NCI-H82 (cell line): ENCODE measurements around the gene CCDC171.
"Not testable (repeated sequence)": the region's sequence is repeated elsewhere in the genome, so short reads cannot be mapped to it uniquely, and the experiment has no call there.

ENCODE experiments used
- DNase-seq: peaks from one replicate; lab custom pipeline; 2025; lab: John Stamatoyannopoulos, UW

Gene CCDC171

DNA sequence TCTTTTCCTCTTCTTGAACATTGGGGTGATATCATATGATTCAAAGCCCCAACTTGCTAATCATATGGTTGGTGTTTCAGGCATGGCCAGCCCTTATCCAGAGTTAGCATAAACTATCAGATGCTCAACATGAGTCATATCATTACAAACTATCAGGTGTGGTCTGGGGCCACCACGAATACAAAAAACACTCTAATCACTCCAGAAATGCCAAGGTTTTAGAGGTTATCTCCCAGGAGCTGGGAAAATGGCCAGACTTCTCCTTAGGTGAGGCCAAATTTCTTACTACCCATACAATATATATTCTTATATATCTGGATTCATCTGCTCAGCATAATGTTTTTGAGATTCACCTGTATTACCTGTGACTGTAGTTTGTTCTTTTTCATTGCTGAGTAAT is 210.5 kb downstream of the CCDC171 start:
- no peak for DNase-seq

DNA sequence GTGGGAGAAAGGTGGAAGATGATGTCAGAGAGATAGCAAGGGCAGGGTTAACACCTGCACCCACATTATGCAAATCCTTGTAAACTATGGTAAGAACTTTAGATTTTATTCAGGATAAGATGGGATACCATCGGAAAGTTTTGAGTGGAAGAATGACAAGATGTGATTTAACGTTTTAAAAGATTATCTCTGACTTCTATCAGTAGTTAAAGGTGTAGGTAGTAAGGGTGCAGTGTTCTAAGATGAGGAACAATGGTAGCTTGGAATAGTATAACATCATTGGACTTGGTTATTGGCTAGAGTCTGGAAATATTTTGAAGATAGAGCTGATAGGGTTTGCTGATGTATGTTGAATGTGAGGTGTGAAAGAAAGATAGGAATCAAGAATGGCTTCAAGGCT is 211.3 kb downstream of the CCDC171 start:
- DNase-seq, result no peak

DNA sequence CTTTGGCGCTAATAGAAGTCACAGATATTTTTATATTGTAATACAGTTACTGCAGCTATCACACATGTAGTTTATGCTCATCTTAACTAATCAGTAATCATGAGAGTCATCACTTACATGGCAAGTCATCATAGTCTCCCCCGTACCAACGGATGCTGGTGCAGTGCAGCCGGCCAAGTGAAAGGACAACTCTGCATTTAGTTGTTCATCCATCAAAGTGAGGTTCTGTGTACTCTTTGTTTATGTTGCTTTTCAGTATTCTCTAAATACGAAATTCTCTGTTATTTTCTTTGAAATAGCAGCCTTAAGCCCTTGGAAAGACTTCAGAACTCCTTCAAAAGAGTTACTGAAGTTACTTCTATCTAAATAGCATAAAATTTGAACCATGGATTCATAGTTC is 216.7 kb downstream of the CCDC171 start:
- no peak for DNase-seq

DNA sequence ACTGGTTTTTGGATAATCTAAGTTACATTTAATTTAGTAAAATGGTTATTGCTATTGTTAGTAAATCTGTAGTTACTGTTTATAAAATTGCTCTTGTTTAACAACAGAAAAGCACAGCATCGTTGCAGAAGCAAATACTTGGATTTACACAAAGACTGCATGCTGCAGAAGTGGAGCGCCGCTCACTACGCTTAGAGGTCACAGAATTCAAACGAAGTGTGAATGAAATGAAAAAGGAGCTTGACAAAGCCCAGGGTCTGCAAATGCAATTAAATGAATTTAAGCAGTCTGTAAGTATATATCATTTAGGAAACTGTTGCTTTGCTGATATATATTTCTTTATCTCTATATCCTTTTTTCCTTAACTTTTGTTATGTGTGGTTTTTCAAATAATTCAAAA is 226.0 kb downstream of the CCDC171 start:
- DNase-seq, result no peak

DNA sequence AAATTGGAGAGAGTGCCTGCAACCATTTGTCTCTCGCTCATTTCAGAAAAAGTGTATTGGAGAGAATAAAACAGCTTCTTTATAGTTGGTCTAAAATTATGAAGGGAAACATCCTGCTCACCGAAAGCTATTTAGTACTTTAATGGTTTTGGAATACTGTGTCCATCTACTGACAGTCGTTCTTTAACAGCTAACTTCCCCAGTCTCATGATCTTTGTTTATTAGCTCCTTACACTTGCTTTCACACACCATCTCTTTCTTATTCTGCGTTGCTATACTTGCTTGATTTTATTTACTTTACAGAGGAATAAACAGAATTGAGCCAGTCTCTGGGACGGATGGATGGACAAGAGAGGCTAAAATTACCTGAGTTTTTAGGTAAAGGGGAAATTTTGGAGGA is 229.3 kb downstream of the CCDC171 start:
- DNase-seq, result no peak

DNA sequence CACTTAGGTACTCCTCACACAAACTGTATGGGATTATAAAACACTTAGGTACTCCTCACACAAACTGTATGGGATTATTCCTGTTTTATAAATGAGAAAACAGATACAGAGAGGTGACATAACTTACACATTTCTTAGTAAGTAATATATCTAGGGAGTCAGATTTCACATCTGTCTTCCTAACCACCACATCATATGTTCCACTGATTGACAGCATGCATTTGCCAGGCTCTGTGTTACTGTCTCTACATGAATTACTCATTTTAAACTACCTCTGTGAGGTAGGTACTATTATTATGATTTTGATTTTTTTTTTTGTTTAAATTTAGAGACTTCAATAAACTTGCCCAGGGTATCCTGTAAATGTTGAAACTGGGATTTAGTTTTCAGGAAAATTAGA is 232.7 kb downstream of the CCDC171 start:
- no peak for DNase-seq

DNA sequence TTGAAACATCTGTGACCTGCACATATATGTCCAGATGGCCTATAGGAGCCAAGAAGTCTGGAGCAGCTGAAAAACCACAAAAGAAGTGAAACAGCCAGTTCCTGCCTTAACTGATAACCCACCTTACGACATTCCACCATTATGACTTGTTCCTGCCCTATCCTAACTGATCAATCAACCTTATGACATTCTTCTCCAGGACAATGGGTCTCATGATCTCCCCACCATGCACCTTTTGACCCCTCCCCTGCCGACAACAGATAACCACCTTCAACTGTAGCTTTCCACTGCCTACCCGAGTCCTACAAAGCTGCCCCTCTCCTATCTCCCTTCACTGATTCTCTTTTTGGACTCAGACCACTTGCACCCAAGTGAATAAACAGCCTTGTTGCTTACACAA is 233.8 kb downstream of the CCDC171 start:
- peak; percentile 3 for DNase-seq

DNA sequence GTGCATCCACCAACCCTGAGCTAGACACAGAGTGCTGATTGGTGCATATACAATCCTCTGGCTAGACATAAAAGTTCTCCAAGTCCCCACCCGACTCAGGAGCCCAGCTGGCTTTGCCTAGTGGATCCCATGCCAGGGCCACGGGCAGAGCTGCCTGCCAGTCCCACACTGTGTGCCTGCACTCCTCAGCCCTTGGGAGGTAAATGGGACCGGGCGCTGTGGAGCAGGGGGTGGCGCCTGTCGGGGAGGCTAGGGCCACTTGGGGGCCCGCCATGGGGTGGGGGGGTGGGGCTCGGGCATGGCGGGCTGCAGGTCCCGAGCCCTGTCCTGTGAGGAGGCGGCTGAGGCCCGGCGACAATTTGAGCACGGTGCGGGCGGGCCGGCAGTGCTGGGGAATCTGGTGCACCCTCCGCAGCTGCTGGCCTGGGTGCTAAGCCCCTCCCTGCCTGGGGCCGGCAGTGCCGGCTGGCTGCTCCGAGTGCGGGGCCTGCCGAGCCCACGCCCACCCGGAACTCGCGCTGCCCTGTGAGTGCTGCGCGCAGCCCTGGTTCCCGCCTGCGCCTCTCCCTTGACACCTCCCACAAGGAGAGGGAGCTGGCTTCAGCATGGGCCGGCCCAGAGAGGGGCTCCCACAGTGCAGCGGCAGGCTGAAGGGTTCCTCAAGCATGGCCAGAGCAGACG is 257.5 kb downstream of the CCDC171 start:
- DNase-seq, result not testable (repeated sequence)

DNA sequence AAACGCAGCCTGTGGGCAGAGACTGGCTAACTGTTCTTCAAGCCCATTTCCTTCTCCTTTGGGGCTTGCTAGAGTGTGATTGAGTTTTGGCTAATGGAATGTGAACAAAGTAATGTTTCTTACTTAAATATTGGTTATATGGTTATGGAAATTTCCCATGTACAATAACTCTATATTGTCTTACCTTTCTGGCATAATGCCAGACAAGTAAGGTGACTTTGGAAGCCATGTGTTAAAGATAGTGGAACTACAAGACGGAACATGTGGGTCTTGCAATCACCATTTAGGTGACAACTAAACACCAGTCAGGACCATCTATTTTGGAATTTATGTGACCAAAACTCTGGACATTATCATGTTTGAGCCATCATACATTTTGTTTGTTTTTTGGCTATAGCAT is 260.2 kb downstream of the CCDC171 start:
- no peak for DNase-seq

DNA sequence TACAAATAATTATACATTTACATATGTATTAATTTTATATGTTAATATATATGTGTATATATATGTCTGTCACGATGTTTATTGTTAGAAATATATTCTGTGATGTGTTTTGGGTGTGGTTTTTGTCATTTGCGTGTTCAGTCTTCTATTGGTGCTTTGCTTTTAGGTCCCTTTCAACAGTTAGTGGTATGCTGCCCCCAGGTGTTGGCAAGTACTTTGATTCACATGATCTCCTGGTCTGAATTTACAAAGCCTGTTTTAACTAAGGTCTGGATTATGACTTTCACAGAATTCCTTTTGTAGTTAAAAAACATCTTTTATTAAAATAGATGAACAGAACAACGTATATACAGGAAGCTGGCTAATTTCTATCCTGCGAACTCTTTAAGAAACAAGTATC is 271.5 kb downstream of the CCDC171 start:
- DNase-seq, result peak; percentile 43

DNA sequence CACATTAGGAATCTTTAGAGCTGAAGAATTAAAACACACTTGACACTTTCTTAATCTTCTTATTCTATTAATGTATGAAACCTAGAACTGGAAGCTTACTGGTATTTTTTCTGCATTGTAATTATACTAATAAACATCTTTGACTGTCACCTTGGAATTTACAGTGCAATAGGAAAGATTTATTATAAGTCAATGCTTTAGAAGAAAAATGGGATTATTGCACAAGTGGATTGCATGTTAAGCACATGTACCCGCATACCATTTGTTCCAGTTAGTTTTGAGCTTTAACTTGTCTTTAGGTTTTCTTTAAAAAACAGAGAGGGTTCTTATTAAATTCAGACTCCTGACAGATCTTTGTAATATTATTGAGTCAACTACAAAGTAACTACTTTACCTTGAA is 278.5 kb downstream of the CCDC171 start:
- no peak for DNase-seq

DNA sequence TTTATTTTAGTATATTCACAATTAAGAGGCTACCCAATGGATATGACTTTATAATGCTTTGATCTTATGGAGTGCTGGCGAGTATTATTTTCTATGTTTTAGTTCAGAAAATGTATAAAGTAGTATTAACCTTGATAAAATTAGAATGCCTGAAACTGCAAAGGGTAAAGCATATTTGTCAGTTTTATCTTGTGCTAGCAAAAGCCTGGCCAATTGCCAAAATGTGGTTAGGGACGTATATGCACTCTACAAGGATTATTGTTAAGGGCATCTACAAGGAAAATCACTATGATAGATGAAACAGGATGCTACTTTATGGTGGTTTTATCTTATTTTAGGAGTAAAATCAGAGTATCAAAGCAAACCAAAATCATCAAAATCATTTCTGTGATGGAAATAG is 281.7 kb downstream of the CCDC171 start:
- DNase-seq, result peak; percentile 39

DNA sequence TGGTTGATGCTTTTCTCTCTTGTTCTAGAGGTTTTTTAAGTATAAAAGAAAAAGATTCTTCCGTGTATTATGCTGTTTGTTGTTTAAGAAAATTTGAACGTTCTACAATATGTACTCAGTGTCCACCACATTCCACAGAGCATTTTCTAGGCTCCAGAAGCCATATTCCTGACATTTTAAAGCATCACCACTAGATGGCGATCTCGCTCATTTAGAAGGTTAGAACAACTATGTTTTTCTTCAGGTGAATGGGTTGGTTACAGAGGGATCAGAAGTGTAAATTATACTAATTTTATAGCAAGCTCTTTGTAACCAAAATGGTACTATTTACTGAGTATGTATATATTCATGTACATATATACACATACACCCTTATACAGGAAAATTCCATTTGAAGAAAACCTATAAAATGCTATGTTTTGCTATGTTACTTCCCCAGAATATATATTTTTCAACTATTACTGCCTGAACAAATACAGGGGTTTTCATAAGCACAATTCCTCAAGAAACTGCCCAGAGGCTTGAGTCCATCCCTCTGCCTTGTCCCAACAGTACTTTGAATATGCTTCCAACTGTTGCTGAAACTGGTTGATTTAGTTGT is 284.3 kb downstream of the CCDC171 start:
- DNase-seq, result peak; percentile 73

DNA sequence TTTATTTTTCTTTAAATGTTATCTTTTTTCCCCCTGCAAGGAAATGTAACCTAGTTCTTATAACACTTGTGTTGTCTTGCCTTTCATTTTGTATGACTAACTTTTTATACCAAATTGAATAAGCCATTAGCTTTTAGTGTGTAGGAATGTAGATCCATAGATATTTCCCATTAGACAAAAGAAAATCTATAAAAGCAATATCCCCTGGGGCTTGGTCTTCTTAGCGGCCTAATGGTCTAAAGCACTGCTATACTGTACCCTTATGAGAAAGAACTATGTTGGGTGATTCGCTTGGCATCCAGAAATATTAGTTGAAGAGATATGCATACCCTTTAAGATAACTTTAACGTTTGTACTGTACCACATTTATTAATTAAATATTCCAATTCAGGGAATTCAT is 289.2 kb downstream of the CCDC171 start:
- DNase-seq, result no peak

DNA sequence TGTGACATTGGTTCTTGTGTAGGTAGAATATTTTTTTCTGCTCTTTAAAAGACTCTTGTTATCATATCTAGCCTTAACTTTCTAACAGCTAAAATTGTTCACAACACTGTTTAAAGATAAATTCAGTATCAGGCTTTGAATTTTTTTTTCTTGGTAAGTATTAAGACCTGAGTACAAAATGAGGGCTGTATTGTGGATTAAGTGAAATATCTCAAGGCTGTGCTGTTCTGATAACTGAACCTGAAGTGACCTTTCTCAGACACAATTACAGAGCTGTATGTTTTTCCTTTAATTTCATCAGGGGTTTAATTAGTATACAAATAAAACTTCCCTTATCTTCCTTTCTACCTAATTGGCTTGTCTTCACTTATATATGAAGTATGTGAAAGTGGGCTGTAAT is 290.5 kb downstream of the CCDC171 start:
- no peak for DNase-seq

DNA sequence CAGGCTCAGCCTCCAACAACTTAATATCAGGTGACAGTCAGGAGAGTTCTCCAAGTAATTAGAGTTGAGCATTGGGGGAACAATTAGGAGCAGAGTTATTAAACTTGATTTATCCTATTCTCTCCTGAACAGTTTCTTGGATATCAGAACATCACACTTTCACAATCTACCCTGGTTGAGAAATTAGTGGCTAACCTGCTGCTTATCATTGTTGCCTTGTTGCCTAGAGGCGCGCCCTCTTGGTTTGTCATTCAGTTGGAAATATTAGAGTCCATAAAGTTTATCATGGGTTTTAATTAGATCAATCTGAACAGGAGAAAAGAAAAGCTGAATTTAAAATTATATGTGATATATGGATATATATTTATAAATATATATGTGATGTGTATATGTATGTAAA is 291.1 kb downstream of the CCDC171 start:
- no peak for DNase-seq

DNA sequence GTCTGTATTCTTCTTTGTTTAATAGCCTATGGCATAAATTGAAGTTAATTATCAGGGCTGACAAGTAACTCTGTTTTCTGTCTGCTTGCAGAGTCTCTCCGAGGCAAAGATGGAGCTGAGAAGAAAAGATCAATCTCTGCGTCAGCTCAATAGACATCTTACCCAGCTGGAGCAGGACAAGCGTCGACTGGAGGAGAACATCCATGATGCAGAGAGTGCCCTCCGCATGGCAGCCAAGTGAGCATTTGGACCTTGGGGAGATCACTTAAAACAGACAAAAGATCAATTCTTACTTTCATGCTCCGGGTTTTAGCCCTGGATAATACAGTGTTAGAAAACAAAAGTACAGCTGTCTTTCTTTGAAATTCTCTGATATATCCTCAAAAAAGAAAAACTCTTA is 293.8 kb downstream of the CCDC171 start:
- DNase-seq, result no peak

DNA sequence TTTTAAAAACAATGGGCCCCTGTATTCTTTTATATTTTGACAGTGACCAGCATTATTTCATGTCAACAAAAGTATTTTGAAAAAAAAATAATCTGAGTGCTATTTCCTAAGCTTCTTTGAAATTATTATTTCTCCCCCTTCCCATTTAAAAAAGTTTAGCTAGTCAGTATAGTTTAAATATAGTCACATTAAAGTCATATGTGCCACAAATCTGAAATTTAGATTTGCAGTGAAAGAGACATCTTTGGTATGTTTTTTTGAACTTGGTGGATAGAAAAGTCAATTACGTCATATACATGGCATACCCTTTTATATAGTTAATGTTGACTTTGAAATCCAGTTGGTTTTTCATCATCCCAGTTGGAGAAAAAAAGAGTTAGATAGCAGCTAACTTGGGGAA is 297.0 kb downstream of the CCDC171 start:
- no peak for DNase-seq

DNA sequence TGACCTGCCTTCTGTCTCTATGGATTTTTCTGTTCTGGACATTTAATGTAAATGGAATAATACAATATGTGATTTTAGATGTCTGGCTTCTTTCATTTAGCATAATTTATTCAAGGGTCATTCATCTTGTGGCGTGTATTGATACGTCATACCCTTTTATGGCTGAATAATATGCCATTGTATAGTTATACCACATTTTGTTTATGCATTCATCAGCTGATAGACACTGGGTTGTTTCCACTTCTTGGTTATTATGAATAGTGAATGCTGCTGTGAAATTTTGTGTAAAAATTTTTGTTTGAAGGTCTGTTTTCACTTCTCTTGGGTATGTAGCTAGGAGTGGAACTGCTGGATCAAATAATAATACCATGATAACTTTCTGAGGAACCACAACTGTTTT is 298.9 kb downstream of the CCDC171 start:
- no peak for DNase-seq

DNA sequence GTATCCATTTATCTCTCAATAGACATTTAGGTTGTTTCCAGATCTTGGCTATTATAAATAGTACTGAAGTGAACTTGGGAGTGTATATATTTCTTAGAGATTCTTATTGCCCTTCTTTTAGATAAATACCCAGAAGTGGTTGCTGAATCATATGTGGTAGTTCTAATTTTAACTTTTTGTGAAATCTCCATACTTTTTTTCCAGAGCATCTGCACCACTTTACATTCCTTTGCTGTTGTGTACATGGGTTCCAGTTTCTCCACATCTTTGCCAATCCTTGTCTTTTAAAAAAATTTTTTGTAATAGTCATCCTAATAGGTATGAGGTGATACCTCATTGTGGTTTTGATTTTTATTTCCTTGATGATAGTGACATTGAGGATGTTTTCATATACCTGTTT is 303.7 kb downstream of the CCDC171 start:
- no peak for DNase-seq

DNA sequence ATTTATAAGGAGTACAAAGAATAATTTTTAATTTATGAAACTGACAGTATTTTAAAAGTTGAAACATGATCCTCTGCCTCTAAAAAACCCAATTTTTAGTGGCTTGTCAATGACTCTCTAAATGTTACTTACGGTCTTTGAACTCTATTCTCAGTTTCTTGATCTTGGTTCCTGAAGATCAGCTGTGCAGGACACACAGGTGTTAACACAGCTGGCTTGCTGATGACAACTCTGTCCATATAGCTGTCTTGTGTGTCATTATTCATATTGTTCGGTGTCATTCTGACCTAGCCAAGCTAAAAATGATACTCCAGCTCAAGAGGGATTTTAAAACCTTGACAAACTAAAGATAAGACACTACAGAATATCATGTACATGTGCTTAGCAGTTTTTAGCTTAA is 314.5 kb downstream of the CCDC171 start:
- no peak for DNase-seq

DNA sequence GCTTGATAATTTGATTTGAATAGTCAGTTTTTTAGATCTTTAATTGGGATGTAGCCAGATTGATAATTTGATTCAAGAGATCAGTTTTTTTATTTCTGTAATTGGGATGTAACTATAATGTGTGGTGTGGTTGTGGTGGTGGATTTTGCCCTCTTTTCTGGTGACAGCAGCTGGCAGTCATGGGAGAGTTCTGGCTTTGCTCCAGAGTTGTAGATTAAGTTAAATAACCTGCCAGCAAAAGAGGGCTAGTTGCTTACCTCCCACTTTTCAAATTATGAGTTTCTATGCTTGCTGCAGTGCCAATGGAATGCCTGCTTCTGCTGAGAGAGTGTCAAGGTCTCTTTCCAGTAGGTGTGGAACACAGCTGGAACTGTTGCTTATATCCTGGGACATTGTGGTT is 315.1 kb downstream of the CCDC171 start:
- DNase-seq, result peak; percentile 8

DNA sequence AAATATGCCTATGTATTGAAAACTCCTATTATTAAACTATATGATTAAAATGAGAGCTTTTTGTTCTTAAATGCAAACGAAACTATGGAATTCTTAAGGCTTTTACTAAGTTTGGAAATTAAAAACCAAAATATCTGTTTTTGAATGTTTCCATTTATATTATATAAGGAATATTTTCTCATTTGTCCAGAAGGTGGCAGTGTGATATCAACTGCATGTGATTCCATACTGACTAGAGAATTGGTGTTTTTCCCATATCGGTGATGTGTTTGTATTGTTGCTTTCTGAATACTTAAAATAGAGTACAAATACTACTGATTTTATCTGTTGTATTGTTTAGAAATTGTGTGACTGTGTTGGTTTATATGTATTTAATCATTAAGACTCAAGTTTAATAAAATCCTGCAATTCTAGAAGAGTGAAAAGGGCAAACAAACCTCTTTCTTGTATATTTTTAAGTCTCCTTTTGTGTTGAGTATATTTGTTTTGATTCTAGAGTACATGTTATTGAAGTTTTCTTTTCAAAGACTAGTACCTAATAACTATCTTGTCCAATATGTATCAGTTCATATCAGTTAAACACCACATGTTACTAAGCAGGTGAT is 320.8 kb downstream of the CCDC171 start:
- peak; percentile 59 for DNase-seq

DNA sequence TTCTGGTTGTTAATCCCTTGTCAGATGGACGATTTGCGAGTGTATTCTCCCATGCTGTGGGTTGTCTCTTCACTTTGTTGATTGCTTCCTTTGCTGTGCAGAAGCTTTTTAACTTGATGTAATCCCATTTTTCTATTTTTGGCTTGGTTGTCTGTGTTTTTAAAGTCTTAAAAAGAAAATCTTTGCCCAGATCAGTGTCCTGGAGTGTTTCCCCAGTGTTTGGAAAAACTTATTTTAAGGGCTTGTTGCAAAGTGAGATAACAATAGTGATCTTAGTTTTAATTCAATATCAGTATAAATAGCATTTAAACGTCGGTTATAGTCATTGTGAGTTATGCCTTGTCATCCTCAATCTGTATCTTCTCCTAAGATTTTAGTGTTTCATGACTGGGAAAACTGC is 329.5 kb downstream of the CCDC171 start:
- no peak for DNase-seq
